Activated CD8-positive, alpha-beta T cell treated with anti-CD3 and anti-CD28 coated beads for 36 hours (primary cell): ENCODE measurements around the gene PTGDS. TPM values are rescaled to one million over a fixed set of nuclear protein-coding genes. Genes with fewer than 3 reads are reported as not detected.

Source experiments
- ATAC-seq: fragments of 200-7000 bp; cut with Tn5 transposase; one replicate; pipeline ENCODE4 v1.10.0; 2021; ENCODE audit warnings: mild to moderate bottlenecking, moderate library complexity
- CTCF ChIA-PET: fragments of 350-600 bp; sonication (Branson Sonifier 250); formaldehyde crosslinking; loops from one replicate; lab custom pipeline; 2021; ENCODE audit warnings: antibody characterized with exemption; lab: Charles Lee
- POLR2A ChIA-PET: fragments of 350-600 bp; sonication (Branson Sonifier 250); formaldehyde crosslinking; loops from one replicate; lab custom pipeline; 2021; ENCODE audit warnings: antibody characterized with exemption; lab: Charles Lee
- DNase-seq: peaks from one replicate; pipeline ENCODE4 v3.0.0-alpha.2; 2020
- H3K27ac Mint-ChIP-seq: one replicate; pipeline ENCODE4 v1.8.0; 2021; ENCODE audit warnings: mild to moderate bottlenecking, mixed read lengths
- H3K27me3 Mint-ChIP-seq: one replicate; pipeline ENCODE4 v1.8.0; 2021; ENCODE audit warnings: mixed read lengths
- H3K36me3 Mint-ChIP-seq: one replicate; pipeline ENCODE4 v1.8.0; 2021; ENCODE audit warnings: low read depth, mixed read lengths
- H3K4me1 Mint-ChIP-seq: one replicate; pipeline ENCODE4 v1.8.0; 2021; ENCODE audit warnings: low read depth, mixed read lengths
- H3K4me3 Mint-ChIP-seq: one replicate; pipeline ENCODE4 v1.8.0; 2021; ENCODE audit warnings: mild to moderate bottlenecking, moderate library complexity, mixed read lengths
- H3K9me3 Mint-ChIP-seq: one replicate; pipeline ENCODE4 v1.8.0; 2021; ENCODE audit warnings: mixed read lengths
- intact Hi-C: fragments of 100-400 bp; cut with micrococcal nuclease; formaldehyde crosslinking; loops from one replicate; pipeline ENCODE4 v1.10.0; 2022
- total RNA-seq, 2 experiments: library from RNA; stranded (reverse); gene quantifications; one replicate each; pipeline ENCODE4 v1.2.3, GENCODE V29; 2021
- TF ChIP-seq, protein P1 (sequence below): fragments of 200-600 bp; IDR thresholded peaks from one replicate; pipeline ENCODE4 v1.8.0; 2022; ENCODE audit warnings: antibody characterized with exemption, mild to moderate bottlenecking

PTGDS gene
- total RNA-seq, 2 experiments from 2014 or later: not detected

DNA sequence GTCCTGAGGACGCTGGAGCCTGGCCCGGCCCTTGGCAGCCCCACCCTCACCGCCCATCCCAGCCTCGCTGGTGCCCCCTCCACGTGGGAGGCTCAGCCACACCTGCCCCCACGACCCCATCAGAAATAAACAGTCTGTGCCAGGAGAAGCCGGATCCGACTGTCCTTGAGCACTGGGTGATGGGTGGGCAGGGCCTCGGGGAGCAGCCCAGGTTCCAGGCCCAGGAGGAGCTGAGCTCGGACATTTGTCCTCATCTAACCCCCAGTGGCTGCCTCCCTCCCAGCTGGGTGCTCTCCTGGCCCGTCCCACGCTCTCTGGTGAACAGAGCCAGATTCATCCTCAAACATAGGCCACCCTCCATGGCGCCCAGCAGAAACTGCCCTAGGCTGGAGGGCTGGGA is 4.6 kb upstream of the PTGDS start:
- Mint-ChIP-seq H3K4me1 (peaks cover 20% of the 10 kb centered on the region), H3K36me3 (no peaks in the 10 kb centered on the region), H3K27me3 (no peaks in the 10 kb centered on the region), H3K4me3 (no peak overlapping the region), H3K27ac (no peak overlapping the region), H3K9me3 (no peaks in the 10 kb centered on the region)
- TF ChIP-seq, protein P1, sequence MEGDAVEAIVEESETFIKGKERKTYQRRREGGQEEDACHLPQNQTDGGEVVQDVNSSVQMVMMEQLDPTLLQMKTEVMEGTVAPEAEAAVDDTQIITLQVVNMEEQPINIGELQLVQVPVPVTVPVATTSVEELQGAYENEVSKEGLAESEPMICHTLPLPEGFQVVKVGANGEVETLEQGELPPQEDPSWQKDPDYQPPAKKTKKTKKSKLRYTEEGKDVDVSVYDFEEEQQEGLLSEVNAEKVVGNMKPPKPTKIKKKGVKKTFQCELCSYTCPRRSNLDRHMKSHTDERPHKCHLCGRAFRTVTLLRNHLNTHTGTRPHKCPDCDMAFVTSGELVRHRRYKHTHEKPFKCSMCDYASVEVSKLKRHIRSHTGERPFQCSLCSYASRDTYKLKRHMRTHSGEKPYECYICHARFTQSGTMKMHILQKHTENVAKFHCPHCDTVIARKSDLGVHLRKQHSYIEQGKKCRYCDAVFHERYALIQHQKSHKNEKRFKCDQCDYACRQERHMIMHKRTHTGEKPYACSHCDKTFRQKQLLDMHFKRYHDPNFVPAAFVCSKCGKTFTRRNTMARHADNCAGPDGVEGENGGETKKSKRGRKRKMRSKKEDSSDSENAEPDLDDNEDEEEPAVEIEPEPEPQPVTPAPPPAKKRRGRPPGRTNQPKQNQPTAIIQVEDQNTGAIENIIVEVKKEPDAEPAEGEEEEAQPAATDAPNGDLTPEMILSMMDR: no peak
- CTCF ChIA-PET: interaction anchor here (4.3 kb wide), 1 partner anchor 57 kb away, joined by 18 read pairs; no protein-coding TSS in a partner anchor
- DNase-seq: no peak
- POLR2A ChIA-PET: no interaction called here
- intact Hi-C loops: no loop called here
- no peak for ATAC-seq

DNA sequence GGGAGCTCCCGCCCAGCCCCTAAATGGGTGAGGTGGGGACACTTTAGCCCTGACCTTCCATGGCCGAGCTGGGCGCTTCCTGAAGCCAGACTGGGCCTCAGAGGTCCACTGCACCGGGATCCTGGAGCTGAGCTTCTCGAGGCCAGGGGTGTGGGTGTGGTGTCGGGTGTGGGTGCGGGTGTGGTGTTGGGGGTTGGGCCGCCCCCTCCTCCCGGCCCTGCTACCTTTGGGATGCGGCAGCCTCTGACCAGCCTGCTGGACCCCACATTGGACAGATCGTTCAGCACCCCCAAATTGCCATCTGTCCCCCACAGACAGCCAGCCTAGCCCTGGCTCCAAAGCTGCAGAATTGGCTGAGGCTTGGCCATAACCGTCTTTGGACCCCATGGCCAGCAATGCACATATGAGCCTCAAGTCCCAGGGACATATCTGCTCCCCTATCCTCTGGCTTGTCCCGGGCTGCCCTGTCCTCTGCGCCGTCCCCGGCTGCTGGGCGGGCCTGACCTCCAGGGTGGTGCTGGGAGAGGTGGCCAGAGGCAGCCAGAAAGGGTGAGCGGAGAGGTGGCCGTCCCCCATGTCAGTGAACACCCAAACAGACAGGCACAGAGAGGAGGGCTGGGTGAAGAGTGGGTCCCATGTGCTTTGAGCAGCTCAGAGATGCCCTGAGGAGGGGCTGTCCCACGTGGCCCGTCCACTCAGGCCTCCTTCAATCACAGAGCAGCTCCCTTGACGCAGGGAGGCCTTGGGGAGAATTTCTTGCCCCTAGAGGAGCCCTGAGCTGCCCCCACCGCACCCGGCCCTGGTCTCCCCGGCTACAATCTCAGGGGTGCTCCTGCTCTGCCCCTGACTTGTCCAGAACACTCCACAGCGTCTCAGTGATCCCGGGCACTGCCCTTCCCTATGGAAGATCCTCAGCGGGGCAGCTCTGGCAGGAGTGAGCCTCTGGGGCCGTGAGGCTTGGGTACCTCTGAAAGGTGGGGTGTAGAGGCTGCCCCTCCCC is 3.4 kb upstream of the PTGDS start:
- Mint-ChIP-seq H3K27ac (no peak overlapping the region), H3K27me3 (no peaks in the 10 kb centered on the region), H3K4me3 (no peak overlapping the region), H3K36me3 (no peaks in the 10 kb centered on the region), H3K4me1 (peaks cover 20% of the 10 kb centered on the region), H3K9me3 (no peaks in the 10 kb centered on the region)
- intact Hi-C loops: no loop called here
- DNase-seq (no peak), ATAC-seq (no peak)
- TF ChIP-seq, protein P1: no peak
- CTCF ChIA-PET: interaction anchor here (1.1 to 4.5 kb wide), 4 partner anchors 56 to 93 kb away, joined by 5 to 24 read pairs (median 15); no protein-coding TSS in a partner anchor
- POLR2A ChIA-PET: interaction anchor here (1.0 to 2.5 kb wide), 2 partner anchors 8 to 72 kb away, joined by 3 to 10 read pairs; no protein-coding TSS in a partner anchor

DNA sequence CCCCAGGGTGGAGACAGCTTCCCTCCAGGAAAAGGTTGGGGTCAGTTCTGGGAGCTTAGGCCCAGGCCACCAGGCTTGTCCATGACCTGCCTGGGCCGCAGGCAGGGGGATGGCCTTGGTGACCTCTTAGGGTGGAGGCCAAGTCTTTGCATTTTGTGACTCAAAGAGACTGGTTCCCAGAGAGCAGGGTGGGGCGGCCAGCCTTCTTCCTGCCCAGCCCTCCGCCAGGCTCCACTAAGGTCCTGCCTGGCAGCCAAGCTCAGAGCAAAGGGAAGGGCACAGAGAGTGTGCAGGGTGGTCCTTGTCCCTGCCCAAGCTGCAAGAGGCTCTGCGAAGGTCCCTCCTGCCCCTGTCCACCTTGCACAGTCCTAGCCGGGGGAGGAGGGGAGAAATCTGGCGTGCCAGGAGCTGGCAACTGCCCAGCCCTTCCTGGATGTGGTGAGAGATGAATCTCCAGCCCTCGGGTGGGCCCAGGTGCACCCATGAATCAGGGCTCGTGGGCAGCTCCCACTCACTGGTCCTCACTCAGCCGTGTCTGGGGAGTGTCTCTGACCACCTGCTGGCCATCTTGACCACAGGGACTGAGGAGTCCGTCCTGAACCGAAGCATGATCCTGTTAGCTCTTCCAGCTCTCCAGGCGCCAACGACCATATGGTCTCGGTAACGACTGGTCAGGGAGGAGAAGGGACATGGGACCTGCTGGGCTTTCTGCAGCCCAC is 2.3 kb upstream of the PTGDS start:
- ATAC-seq (no peak), DNase-seq (no peak)
- intact Hi-C loops: no loop called here
- no peak overlapping the region for H3K27ac Mint-ChIP-seq
- H3K36me3 Mint-ChIP-seq: no peaks in the 10 kb centered on the region
- no peaks in the 10 kb centered on the region for H3K27me3 Mint-ChIP-seq
- TF ChIP-seq, protein P1: no peak
- peaks cover 20% of the 10 kb centered on the region for H3K4me1 Mint-ChIP-seq
- no peak overlapping the region for H3K4me3 Mint-ChIP-seq
- no peaks in the 10 kb centered on the region for H3K9me3 Mint-ChIP-seq
- ChIA-PET POLR2A (interaction anchor here (0.6 to 2.5 kb wide), 2 partner anchors 9 to 102 kb away, joined by 4 to 10 read pairs; no protein-coding TSS in a partner anchor), CTCF (interaction anchor here (1.0 to 4.5 kb wide), 11 partner anchors 12 to 92 kb away, joined by 3 to 24 read pairs (median 5); no protein-coding TSS in a partner anchor)

DNA sequence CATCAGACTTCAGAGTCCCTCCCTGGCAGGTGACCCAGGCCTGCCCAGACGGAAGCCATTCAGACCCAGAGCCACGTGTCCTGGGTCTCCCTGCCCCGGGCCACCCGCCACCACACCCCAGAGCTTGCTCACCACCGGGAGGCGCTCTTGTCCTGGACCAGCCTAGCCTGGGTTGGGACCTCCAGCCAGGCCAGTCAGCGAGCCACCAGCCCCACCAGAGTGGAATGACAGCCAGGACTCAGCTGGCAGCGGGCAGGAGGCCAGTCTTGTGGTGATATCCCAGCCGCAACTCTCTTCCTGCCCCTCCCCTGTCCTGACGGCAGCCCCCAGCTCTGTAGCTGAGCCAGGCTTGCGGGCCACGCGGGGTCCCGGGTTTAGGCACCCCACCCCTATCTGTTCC is 1.7 kb upstream of the PTGDS start:
- Mint-ChIP-seq H3K9me3 (no peaks in the 10 kb centered on the region), H3K4me3 (no peak overlapping the region), H3K4me1 (peaks cover 20% of the 10 kb centered on the region), H3K36me3 (no peaks in the 10 kb centered on the region), H3K27ac (no peak overlapping the region), H3K27me3 (no peaks in the 10 kb centered on the region)
- ChIA-PET POLR2A (interaction anchor here (0.6 to 2.5 kb wide), 2 partner anchors 10 to 103 kb away, joined by 4 to 10 read pairs; no protein-coding TSS in a partner anchor), CTCF (interaction anchor here (1.0 to 4.5 kb wide), 13 partner anchors 10 to 92 kb away, joined by 3 to 24 read pairs (median 5); no protein-coding TSS in a partner anchor)
- intact Hi-C loops: no loop called here
- DNase-seq (peak; percentile 66), ATAC-seq (peak; percentile 26)
- TF ChIP-seq, protein P1: peak; percentile 38
